Activated CD4-positive, alpha-beta T cell treated with anti-CD3 and anti-CD28 coated beads, Interleukin-2, Interleukin-4, amounts not matched to agents 100 ng/mL and 50 ng/mL, durations not matched to agents 16 hours and 8 hours (primary cell): Measurements from ENCODE around the gene ETFA.

Source experiments
- DNase-seq: peaks from one replicate; pipeline ENCODE4 v3.0.0-alpha.2; 2020; ENCODE audit warnings: low spot score

The ETFA gene

GRCh38 chr15:76195506-76196268 lies 115.6 kb downstream of the ETFA start:
- DNase-seq = no peak

DNA sequence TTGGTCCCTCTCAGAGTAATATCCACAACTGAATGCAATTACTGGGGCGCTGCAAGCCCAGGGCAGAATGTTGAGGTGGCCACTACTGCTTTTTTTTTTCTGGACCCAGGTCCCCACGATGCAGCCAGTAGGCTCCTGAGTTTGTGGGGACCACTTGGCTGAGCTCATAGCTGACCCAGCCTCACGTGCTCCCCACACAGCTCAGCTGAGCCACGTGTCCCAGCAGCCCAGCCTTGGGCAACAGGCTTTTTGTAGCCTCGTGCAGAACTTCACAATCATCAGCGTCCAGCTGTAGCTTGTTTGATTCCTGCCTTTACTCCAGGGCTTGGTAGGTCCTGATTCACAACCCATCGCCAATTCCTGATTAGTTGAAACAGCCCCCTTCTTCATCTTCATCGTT lies 117.3 kb downstream of the ETFA start:
- DNase-seq = no peak

DNA sequence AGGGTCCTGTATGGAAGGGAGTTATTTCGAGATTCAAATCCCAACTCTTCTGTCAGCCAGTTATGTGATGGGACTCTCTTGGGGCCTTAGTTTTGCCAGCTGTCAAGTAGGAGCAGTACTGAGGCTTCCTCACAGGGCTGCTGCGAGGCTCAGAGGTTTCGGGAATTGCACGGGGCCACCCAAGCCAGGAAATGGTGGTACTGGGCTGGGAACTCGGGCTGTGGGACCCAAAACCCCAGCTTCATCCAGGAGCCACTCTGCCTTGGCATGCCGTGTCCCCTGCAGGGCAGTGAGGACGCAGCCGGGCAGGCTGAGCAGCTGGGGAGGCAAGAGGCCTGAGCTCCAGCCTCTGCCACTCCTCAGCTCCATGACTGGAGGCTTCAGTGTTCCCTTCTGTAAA lies 118.6 kb downstream of the ETFA start:
- no peak for DNase-seq

DNA sequence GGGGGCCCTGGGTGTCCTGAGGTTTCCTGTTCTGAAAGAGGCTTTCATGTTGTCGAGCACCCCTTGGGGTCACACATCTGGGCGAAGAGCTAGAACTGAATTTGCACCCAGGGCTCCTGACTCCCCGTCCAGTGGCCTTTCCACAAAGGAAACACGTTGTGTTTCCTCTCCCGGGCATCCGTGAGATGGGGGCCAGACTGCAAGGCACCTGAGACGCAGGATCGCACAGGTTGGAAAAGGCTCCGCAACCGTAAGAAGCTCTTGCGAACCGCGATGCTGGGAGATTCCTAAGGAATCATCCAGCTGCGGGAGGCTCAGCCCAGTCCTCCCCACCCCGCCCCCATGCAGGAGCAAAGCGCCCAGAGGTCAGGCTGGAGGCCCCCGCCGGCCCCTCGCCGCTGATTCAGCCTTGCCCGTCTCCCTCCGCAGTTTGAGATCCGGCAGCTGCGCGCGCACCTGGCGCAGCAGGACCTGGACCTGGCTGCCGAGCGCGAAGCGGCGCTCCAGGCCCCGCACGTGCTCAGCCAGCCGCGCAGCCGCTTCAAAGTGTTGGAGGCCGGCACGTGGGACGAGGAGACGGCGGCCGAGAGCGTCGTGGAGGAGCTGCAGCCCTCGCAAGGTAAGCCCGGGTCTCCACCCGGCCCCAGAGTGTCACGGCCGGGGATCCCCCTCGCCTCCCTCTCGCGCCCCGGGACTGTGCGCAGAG lies 119.6 kb downstream of the ETFA start:
- no peak for DNase-seq

DNA sequence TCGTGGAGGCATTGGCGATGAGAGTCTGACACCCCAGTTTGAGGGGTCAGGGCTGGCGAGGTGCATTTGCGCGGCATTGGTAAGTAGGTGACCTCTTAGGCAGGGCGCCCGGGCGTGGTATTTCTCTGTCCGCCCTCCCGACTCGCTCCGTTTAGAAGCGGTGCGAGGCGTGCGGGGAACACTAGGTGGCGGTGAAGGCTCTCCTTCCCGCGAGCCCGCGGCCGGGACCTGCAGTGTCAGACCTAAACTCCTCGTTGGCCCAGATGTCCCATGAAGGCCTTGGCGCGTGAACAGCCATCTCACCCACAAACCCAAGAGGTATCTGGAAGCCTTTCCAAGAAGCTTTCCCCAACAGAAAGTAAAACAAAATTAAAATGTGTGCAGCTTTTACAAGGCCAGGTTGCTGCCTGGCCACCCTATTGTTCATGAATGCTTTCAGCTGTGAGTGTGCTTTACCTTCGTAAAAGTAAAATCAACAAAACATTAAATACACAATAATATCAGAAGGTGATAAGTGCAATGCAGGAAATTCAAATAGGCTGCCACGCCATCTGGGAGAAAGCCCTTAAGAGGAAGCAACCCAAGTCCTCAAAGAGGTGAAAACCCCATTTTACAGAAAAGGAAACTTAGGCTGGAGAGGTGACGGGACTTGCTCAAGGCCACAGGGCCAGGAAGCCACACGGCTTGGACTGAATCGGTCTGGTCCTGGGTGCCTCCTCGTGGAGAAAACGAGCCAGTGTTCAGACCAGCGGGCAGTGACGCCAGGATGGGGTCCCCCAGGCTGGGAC lies 120.3 kb downstream of the ETFA start:
- DNase-seq = peak; percentile 83

DNA sequence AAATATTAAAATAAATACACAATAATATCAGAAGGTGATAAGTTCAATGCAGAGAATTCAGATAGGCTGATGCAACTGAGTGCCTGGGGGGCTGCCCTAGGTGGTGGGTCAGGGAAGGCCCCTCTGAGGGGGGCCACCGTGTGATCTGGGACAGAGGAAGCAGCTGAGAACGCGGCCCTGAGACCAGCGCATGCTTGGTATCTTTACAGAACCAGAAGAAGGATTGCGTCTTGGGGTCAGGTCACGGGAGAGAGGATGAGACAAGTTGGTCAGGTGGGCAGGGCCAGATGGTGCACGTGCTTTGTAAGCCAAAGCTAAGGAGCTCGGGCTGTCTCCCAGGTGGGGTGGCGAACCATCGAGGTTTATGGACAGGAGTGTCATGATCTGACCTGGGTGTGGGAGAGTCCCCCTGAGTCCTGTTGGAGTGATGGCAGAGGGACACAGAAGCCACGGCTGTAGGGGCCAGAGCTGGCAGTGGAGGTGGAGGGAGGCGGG lies 121.2 kb downstream of the ETFA start:
- DNase-seq = no peak

DNA sequence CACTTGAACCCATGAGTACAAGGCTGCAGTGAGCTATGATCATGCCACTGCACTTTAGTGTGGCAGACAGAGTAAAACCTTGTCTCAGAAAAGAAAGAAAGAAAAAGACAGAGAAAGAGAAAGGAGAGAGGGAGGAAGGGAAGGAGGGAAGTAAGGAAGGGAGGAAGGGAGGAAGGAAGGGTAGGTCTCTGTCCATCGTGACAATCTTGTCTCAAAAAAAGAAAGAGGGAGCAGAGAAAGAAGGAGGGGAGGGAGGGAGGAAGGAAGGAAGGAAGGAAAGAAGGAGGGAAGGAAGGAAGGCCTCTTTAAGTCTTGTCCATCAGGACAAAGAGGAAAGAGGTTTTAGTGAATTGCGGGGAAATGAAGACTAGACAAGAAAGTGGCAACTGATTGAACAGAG lies 122.2 kb downstream of the ETFA start:
- no peak for DNase-seq

DNA sequence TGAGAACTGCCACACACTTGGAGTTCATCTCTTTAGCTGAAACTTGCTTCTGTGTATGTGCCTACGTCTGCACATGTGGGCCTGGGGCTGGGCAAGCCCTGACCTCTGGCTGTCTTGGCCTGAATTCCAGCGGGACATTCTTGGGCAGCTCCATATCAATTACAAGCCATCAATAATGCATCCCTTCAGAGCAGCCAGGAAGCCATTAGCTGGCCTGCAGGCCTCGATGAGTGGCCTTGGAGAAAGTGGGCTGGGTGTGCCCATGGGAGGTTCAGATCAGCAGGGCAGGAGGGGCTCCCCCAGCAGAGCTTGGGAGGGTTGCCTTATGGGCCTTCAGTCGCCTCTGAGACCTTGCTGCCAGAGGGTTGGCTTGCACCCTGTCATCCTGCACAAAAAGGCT lies 124.1 kb downstream of the ETFA start:
- no peak for DNase-seq

DNA sequence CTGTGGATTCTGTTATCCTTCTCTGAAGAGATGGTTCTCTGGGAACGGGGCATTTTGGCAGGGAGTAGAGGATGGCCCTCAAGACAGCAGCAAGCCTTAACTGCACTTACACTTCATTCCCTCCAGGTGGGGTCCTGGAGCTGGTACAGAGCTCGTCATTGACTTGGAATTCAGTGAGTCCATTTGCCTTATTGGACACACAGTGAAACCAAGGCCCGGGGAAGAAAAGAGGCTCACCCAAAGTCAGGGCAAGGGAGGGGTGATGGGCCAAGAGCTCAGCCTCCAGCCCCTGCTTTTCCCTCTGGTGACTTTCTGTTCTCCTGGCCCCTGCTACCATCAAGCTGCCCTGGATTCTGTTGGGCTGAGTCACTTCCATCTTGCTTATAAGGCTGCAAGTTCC lies 125.6 kb downstream of the ETFA start:
- DNase-seq = peak; percentile 32

DNA sequence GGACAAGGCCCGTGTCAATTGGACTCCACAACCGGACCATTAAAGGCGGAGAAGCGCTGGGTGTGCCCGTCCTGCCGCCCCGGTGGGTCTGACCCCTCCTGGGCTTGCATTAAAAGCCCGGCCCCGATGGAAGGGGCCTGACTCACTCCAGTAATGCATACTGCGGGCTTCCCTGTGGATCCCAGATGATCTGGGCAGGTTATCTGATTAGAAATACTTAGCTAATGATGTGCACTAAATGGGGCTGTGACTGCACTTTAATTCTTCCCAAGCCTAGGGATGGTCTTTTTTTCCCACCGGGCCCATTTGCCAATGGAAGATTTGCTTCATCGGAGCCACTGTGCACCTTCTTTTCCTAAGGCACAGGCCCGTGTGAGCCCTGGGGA lies 126.6 kb downstream of the ETFA start:
- DNase-seq = no peak

GRCh38 chr15:76183930-76184649 lies 127.2 kb downstream of the ETFA start:
- no peak for DNase-seq

DNA sequence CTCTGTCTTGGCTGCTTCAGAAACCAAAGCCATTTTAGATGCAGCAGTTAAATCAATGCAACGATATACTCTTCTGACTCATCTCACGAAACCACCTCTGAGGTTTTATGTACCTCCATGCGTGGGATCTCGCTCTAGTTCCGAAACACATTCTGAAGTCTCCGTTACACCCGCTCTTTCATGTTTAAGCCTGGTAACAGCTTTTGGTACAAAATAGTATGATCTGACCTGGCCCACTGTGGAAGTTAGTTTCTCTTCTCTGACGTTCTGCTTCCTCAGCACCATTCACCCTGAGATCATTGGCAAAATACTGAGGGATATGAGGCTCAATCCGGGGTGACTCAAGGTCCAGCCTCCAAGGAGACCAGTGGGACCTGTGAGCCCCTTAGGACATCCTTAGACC lies 129.6 kb downstream of the ETFA start:
- peak; percentile 91 for DNase-seq

- DNase-seq = no peak
Measured at GRCh38 chr15:76180321-76180720, 130.9 kb downstream of the ETFA start.

GRCh38 chr15:76179023-76179422 lies 132.2 kb downstream of the ETFA start:
- DNase-seq = no peak

DNA sequence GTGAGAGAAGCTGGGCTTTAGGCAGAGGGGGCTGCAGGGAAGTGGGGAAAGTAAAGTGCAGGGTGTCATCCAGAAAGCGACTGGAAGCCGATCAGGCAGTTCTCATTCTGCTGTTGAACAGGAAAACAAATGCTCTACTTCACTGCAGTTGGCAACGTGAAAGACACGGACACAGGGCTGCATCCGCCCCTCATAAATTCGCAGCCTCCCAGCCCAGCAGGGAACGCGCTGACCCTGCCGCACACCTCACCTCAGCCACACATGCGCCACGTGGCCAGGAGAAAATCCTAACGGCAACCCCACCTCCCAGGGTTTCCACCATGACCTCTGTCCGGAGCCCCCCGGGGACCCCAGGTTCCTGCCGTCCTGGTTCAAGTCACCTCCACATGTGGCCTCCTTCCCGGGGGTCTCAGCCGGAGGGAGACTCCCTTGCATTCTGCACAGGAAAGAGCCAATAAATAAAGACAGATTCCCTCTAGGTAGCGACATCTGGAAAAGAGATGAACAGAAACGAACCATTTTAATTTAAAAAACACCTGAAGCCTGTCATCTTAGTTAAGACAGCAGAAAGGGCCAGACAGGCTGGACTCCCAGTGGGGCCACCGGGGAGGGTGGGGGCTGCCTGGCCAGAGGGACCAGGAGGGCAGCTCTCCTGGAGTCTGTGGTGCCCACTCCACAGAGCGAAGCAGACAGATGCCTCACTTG lies 132.8 kb downstream of the ETFA start:
- DNase-seq = no peak

GRCh38 chr15:76177491-76178040 lies 133.7 kb downstream of the ETFA start:
- no peak for DNase-seq

DNA sequence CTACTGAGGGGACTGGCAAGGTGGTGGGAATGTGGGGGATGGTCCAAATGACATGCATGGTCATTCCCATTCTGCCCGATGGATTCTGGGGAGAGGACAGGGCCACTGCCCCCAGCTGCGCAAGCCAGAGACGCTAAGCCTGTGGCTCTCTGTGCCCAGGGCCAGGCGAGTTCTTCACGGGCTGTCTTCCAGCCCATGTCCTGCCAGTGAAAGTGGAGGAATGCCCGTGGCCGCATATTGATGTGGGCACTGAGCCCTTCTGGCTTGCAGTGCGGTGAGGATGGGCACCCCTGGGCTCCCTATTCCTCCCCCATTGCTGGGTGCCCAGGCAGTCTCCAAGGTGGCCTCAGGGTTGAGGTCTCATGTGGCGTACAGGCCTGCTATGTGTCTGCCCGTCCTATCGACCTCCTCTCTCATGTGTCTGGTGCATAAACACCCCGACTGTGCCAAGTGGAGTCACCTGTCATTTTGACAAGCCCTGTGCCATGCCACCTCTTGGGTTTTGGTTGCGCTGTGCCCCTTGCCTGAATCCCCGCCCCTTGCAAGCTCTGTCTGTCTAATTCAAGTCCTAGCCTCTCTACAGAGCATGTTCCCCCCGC lies 134.7 kb downstream of the ETFA start:
- no peak for DNase-seq

DNA sequence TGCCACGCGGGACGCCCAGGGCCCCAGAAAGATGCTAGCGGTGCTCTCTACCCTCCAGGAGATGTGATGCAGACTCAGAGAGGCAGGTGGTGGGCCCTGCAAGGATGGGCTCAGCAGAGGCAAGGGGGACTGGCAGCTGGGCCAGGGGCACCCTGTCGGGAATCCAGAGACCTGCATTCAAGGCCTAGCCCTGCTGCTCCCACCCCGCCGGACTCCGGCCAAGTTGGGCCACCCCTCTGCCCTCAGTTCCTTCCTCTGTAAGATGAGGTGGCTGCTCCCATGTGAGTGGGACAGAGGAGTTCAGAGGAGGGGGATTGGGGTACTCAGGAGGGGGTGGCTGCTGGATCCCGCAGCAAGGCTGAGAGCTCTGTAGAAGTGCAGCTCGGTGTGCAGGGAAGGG lies 135.2 kb downstream of the ETFA start:
- DNase-seq = no peak

DNA sequence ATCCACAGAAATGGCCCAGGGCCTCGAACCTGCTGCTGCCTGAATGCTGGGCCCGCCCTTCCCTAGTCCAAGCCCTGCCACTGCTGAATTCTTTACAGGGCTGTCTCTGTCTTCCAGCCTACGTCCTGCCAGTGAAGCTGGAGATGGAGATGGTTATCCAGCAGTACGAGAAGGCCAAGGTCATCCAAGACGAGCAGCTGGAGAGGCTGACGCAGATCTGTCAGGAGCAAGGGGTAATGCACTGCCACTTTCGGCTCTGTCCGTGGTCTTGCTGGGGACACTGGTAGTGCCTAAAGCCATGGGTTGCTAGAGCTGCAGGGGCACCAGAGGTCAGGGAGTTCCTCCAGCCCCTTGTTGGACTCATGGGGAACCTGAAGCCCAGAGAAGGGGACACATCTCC lies 135.8 kb downstream of the ETFA start:
- no peak for DNase-seq

DNA sequence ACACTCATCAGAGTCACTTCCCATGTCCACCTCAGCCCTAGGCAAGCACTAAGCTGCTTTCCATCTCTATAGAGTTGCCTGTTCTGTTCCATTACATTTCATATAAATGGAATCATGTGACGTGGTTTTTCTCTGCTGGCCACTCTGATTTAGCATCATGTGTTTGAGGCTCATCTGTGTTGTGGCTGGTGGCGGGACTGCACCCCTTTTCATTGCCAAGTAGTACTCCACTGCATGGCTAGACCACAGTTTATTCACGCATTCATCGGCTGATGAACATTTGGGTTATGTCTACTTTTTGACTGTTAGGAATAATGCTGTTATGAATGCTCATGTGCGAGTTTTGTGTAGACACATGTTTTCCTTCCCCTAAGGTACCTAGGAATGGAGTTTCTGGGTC lies 136.6 kb downstream of the ETFA start:
- no peak for DNase-seq

- no peak for DNase-seq
Measured at GRCh38 chr15:76173317-76173834, 137.9 kb downstream of the ETFA start.
